ENCODE measurements around the gene KRT80.

Gene KRT80

DNA sequence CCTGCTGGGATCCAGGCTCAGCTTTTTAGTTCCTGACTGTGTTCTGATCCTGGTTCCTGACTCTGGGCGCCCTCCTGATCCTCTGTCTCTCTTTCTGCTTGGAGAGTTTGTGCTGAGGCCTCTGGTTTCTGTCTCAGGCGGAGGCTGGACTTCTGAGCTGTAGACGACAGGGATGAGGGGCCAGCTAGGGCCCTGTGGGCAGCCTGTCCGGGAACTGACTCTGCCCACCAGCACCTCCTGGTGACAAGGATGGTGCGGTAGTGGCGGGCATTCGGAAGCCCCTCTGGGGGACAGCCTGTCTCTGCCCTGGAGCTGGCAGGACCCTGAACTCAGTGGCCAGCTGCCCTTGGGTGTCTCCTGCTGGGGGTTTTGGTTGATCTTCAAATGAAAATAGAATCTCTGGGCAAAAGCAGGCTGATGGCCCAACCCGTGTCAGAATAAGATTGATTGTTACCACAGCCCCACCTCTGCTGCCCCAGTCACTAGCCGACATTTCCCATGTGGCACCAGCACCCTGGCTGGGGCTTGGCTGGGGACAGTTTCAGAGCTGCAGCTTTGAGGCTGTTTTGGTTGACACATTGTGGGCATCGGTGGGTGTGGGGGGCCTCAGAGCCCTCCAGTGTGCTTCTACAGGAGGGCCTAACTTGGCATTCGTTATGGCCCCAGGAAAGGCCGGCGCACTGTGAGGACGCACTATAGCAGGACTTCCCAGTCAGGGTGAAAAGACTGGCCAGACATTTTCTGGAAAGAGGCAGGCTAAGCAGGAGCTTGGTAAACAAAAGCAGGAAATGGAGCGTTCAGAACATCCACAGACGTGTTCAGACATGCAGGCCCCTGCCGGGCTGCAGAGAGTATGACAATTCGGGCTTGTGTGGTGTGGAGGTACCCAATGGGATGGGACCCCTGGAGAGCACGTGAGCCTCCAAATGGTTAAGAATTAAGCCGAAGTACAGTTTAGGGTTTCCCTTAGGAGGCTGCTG is 16.2 kb downstream of the KRT80 start:
- DNase-seq = no peak

DNA sequence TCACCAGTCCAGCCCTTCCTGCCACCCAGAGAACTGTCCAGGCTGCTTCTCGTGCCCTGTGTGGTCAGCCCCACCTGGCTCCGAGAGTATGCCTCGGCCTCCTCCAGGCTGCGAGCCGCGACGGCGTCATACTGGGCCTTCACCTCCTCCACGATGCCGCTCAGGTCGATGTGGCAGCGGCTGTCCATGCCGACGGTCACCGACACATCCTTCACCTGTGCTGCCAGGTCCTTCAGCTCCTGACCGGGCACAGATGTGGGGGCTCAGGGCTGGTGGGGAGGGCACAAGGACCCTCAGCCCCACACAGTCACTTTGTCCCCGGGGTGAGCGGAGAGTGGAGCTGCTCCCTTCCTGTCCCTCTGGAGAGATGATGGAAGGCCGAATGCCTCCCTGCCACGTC is 18.3 kb downstream of the KRT80 start:
- no peak for DNase-seq

DNA sequence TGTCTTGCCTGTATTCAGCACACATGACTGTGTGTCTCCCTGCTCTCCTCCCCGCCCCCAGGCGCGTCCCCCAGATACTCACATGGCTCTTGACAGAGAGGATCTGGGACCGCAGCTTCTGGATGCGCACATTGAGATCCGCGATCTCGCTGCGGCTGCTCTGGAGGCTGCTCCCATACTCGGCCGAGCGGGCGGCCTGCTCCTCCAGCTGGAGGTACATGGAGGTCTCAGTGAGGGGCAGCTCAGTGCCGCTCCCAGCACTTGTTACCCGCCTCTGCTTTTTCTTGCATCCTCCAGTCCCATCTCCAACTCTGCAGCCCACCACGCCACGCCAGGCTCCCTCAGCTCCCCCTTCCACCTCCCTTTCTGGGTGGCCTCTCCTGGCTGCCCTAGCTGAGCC is 18.9 kb downstream of the KRT80 start:
- no peak for DNase-seq

DNA sequence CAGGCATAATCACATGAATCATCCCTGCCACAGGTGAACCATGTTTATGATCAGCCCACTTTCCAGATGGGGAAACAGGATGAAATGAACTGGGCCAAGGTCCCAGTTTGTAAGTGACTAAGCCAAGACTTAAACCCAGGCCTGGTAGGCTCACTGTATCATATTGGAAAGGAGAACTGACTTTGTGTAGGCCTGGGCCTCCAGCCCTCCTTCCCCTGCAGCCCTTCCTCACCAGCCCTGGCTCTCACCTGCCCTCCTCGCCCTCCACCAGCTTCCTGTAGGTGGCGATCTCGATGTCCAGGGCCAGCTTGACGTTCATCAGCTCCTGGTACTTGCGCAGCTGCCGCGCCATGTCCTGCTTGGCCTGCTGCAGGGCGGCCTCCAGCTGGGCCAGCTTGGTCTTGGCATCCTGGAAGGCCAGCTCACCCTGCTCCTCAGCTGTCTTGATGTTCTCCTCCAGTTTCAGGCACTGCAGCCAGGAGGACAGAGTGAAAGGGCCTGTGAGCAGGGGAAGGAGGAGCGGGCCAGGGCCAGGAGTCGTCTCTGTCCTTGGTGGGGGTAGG is 19.8 kb downstream of the KRT80 start:
- DNase-seq = peak; percentile 16

DNA sequence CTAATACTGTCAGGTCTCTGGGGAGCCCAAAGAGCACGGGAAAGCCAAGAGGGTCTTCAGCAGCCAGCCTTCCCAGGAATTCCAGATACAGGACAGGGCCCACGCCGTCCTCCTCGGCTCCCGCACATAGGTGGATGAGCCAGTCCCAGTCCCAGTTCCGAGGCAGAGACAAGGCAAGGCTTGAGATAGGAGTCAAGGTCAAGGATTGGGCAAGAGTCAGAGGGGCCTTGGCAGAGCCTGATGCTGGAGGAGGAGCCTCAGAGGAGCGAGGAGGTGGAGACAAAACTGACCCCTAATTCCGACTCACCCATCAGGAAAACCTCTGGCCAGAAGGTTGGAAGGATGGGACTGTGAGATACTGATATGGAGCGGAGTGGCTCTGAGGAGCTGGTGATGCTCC is 21.0 kb downstream of the KRT80 start:
- DNase-seq = no peak

DNA sequence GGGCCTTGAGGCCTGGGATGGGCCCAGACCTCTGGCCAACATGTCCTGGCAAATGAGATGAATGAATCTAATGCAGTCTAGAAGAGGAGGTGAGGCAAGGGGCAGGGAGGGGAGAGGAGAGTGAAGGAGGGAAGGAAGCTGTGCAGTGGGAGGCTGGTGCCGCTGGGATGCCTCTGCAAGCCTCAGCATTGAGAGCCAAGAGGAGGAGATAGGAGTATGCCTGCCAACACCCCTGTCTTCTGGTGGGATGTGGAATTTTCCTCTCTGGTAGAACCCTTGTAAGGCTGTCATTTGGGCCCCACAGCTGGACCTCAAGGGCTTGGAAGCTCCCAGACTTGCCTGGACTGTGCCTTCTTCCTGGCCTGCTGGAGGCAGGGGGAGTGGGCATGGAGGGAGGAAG is 21.9 kb downstream of the KRT80 start:
- DNase-seq = no peak

DNA sequence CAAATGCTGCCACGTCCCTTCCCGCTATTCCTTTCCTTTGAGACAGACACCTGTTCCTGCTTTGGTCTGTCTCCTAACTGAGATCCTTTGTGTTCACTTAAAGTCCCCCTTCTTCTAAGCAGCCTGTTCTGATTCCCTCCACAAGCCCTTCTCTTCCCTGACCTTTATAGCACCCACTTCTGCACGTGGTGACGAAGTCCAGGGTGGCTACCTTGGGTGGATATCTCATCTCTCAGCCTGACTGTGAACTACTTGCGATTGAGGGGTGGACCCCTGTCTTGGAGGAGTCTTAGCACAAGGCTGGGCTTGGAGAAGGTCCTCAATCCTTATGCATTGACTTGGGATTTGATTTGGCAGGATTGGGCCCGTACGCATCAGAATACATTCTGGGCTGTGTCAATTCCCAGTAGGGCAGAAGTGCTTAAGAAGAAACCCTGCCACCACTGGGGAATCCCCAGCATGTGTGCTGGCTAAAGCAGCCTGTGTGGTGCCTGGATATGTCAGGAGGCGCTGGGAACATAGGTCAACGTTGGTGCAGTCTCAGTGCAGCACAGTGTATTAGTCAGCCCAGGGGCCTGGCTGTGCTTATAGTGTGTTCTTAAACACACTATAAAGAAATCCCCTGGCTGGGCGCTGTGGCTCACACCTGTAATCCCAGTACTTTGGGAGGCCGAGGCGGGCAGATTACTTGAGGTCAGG is 23.6 kb downstream of the KRT80 start:
- peak; percentile 8 for DNase-seq

DNA sequence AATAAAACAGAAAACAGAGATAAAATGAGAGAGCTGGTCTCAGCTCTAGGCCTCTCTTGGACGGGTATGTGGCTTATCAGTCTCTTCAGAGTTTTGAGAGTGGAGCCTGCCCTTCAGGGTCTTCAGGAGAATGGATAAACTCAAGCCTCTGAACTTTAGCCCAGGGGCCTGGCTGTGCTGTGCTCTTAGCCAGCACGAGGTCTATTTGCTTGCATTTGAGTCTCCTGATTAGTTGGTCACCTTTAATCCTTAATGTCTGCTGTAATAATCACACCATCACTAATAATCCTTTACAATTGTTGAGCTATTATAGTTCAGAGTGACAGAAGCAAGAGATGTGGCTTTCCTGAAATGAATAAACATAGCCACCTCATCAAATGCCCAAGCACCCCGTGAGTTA is 24.3 kb downstream of the KRT80 start:
- DNase-seq = no peak

DNA sequence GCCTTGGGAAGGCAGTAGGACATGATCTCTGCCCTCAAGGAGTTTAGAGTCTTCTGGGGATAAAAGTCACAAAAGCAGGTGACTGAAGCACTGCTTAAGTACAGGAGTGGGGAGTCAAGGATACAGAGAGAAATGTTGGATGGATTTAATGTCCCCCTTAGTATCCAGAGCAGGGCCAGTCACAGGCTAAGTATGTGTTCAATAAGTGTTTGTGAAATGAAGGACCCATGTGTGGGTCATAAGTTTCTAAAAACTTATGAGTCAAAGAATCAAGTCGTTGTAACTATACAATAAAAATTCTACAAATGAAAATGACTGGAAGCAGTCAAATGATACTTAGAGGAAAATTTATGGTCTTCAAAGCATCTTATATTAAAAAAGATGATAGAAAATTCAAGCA is 25.1 kb downstream of the KRT80 start:
- no peak for DNase-seq

DNA sequence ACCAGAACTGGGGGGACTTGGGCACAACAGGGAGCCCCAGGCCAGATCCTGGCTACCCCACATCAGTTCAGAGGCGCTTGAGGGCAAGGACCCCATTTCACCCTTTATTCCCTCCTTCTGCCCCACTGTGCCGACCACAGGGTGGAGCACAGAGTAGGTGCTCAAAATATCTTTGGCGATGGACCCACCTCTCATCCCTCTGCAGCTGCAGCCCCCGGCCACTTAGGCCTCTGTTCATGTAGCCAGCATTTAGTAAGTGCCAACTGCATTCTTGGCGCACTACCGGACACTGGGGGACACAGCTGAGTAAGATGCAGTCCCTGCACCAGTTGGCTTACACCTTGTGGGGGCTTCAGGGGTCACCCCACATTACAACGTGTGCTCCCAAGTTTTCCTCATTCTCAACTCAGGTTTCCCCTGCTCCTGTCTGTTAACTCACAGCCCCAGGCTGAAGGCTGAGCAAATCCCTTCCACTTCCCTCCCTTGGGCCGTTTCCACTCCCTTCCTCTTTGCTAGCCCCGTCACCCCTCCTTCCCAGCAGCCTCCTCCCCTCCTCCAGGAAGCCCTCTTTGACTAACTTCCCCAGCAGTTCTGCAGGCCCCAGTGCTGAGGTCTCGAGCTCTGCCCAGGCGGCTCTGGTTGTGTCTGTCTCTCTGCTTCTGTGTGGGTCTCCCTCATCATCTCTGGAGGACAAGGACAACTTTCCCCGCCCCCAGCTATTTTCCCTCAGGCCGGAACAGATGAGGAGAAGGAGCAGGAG is 26.5 kb downstream of the KRT80 start:
- DNase-seq = peak; percentile 64

DNA sequence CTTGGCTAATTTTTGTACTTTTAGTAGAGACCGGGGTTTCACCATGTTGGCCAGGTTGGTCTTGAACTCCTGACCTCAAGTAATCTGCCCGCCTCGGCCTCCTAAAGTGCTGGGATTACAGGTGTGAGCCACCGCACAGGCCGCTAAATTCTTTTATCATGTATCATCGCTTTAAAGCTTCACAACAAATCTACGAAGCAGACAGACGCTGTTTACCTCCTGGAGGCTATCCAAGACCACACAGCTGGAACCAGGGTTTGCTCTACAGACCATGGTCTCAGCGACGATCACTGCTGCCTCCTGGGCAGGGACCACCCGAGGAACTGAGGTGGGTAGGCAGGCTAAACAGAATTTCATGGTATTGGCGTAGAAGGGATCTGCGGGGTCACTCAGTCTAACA is 27.2 kb downstream of the KRT80 start:
- no peak for DNase-seq

DNA sequence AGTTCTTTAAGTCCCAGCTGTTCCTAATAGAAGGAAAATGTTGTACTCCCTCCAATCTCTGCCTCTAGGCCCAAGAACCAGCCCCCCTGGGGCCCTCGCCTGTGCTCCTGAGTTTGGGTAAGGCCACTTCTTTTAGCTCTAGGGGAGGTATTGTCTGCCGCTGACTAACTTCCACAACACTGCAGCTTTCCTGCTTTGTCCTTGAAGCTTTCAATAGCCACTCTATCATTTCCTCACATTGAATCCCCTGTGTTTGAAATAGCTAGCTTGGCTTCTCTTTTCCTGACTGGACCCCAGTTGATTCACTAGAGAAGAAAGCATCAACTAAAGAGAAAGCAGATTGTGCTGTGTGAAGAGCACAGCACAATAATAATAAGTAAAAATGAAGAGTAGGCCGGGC is 28.8 kb downstream of the KRT80 start:
- no peak for DNase-seq

DNA sequence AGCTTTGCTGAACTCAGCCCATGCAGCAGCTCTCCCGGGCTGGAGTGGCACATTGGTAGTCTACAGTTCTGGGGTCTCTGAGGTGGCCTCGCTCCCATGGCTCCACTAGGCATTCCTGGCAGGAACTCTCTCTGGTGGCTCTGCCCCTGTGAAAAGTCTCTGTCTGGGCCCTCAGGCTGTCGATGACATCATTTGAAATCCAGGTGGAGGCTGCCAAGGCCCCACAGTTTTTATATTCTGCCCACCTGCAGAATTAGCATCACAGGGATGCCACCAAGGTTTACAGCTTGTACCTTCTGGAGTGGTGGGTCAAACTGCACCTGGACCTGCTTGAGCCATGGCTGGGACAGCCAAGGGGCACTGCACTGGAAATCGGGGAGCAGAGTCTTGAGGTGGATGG is 31.6 kb downstream of the KRT80 start:
- DNase-seq = no peak

DNA sequence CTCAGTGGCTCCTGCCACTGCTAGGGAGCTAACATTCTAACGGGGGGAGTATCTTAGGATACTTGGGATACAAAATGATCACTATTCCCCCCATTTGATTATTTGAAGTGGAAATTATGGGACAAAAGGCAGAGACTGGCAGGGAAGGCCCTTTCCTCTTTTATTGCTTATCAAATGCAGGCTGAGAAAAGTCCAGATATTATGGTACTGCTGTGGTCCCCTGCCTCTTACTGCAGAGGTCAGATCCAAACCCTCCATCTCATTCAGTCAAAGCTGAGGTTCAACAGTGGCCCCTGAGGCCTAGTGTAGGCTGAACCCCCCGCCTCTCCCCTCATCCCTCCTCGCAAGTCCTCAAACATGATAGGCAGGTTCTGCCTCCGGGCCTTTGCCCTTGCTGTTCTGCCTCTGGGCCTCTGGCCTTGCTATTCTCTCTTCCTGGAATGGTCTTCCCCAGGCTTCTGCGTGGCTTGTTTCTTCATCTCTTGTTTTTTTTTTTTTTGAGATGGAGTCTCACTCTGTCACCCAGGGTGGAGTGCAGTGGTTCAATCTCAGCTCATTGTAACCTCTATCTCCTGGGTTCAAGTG is 34.2 kb downstream of the KRT80 start:
- DNase-seq = no peak

DNA sequence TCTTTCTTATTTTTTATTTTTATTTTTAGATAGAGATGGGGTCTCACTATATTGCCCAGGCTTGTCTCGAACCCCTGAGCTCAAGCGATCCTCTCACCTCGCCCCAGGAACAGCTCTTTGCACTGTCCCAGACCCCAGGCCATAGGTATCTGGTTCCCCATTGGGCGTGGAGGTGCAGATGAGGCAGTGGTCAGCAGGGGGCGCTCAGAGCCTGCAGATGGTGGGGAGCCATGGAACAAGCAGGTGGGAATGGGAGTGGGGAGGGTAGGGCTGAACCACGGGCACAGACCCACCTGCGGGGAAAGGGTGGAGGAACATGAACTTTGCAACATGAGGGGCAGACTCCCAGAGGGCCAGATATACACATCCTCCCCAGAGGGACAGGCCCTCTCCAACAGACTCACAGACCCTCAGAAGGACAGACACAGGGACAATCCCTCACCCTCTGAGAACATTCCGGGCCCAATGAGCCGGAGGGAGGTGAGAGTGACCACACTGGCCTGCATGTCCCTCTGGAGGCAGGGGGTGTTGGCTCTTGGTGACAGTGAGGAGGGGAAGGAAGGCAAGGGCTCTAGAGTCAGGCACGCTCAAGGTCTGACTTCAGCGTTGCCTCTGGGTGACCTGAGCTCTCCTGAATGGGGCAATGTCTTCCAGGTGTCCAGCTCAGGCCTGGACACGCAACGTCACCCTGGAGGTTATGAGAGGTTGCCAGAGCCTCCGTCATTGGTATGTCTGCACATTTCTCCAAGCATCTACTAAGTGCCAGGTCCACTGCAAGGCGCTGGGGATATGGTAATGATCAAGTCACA is 34.9 kb downstream of the KRT80 start:
- peak; percentile 60 for DNase-seq

DNA sequence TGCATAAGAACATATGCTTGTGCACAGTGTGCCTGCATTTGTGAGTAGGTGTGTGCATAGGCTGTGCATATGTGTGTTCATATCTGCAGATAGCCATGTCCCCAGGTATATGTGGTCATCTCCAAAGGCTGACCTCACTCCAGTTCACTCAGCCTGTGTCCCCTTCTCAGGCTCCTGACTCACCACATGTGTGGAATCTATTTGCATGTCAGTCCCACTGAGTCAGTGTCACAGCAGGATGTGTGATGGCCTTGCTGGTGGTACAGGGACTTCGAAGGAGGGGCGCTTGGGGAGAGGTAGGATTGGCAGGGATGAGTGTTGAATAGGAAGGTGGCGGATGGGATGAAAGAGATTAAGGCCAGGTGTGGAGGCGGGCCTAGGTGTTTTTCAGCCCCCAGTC is 35.5 kb downstream of the KRT80 start:
- no peak for DNase-seq

DNA sequence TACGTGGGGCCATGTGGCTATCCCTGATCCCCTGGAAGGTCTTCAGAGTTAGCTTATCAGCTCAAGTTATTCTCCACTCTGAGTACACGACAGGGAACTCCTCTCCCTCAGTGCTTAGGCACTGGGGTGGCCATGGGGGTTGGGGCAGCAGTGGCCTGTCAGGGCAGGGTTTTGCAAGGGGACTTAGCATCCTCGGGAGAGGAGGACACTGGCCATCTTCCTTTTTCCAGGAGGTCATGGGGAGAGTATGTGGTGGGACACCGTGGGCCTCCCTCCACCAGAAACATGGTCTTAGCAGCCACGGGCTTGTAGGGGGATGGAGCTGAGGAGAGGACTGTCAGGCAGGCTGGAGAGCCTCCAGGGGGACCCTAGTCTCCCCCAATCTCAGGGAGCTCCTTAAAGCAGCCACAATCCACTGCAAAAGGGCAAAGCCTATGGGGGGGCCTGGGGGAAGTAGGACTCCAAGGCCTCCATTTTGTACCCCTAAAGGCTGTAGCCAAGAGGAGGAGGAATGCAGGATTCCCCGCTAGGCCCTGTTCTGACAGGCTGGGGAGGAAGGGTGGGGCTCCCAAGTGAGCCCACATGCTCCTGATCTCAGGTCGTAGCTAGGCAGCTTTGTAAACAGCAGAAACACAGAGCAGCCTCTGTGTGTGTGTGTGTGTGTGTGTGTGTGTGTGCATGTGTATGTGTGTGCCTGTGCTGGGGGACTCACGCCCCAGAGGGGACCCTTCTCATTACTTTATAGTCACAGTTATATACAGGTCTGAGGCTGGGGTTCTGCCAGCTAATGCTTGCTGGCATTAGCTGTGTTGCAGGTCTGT is 36.6 kb downstream of the KRT80 start:
- DNase-seq = no peak

DNA sequence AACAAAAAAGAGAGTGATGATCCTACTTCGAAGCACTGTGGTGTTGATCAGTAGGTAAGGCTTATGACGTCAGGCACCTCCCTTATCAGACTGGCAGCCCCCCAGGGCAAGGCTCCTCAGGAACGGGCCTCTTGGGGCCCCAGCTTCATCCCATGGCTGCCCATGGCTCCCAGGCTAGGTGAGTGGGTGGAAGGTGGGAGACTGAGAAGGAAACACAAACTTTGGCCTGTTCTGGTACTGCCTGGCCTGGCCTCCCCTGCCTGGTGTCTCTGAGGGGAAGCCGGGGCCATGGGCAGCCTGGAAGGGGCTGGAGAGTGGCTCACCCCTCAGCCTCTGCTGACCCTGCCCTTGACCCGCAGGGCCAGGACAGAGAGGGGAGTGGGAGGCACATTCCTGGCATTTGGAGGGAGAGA is 38.9 kb downstream of the KRT80 start:
- DNase-seq = no peak

DNA sequence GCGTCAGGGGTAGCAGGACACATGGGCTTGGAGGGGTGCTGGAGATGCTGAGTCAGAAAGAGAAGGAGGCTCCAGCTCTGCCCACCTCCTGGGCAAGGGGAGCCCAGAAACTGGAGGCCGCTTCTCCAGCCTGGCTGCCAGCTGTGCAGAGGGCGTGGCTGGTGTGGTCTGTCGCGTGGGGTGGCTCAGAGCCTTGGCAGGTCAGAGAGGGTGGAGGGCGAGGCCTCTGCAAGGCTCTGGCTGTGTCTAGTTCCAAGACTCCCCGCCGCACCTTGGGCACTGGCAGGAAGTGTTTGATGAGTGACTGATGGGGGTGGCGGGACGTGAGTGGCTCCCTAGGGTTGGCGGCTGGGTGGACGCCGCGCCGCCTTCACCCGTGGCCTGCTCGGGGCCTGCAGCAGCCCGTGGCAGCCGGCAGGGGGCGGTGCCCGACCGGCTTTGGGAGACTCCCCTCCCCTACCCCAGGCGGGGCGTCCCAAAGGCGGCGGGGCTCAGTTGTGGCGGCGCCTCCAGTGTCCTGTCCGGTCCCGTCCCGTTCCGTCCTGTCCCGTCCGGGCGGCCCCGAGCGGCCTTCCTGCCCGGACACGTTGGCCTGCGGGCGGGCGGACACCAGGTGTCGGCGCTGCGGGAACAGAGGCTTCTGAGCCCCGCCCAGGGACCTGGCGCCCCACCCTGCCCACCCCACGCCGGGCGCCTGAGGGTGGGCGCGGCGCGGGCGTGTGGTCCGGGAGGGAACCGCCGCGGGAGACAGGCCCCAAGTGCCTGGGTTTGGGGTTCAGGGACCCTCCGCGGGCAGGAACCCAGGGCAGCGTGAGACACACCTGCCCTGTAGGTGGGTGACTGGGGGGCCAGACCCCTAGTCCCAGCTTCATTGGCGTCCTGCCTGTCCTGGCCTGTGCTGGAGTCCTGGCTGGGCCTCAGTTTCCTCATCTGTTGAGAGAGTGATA is 39.7 kb downstream of the KRT80 start:
- DNase-seq = peak; percentile 57

Data from inflammatory macrophage treated with lipopolysaccharide for 4 hours (primary cell).